Stimulated activated naive B cell treated with anti-CD40 and anti-IgM and Interleukin-4, amounts not matched to agents 10 μg/mL and 1 μg/mL and 100 μg/mL, for 72 hours (primary cell): ENCODE results near the gene POU4F3.

ENCODE experiments used
- ATAC-seq, 2 donors: fragments of 150-1000 bp; cut with Tn5 transposase; replicated peaks; 2 replicates each; pipeline ENCODE4 v1.10.0; 2021; ENCODE audit warnings: moderate library complexity in 1 of 2
- DNase-seq: peaks from one replicate; pipeline ENCODE4 v3.0.0; 2021
- H3K27ac Mint-ChIP-seq: one replicate; pipeline ENCODE4 v1.8.0; 2022; ENCODE audit warnings: mild to moderate bottlenecking, mixed read lengths
- H3K27me3 Mint-ChIP-seq, 2 donors: one replicate each; pipeline ENCODE4 v1.8.0; 2022; ENCODE audit warnings: mixed read lengths in 2 of 2
- H3K36me3 Mint-ChIP-seq, 2 donors: one replicate each; pipeline ENCODE4 v1.8.0; 2022; ENCODE audit warnings: mixed read lengths in 2 of 2, mild to moderate bottlenecking in 1 of 2
- H3K4me1 Mint-ChIP-seq, 2 donors: one replicate each; pipeline ENCODE4 v1.8.0; 2022; ENCODE audit warnings: mixed read lengths in 2 of 2, mild to moderate bottlenecking in 1 of 2
- H3K4me3 Mint-ChIP-seq, 2 donors: one replicate each; pipeline ENCODE4 v1.8.0; 2022; ENCODE audit warnings: mild to moderate bottlenecking in 2 of 2, mixed read lengths in 2 of 2, moderate library complexity in 1 of 2
- H3K9me3 Mint-ChIP-seq, 2 donors: one replicate each; pipeline ENCODE4 v1.8.0; 2022; ENCODE audit warnings: mixed read lengths in 2 of 2, mild to moderate bottlenecking in 1 of 2

The POU4F3 gene

GRCh38 chr5:146390469-146390868 lies 51.8 kb downstream of the POU4F3 start:
- Mint-ChIP-seq H3K27ac (no peak overlapping the region), H3K4me1 (no peaks in the 10 kb centered on the region), H3K4me3 (no peak overlapping the region), H3K36me3 (no peaks in the 10 kb centered on the region), H3K27me3 (peaks cover 3 to 12% of the 10 kb centered on the region in 2 donors), H3K9me3 (no peaks in the 10 kb centered on the region)
- DNase-seq (no peak), ATAC-seq (no peak)
